Fibroblast of mammary gland (primary cell): ENCODE measurements around the gene RASGEF1B.

Experiments
- DNase-seq: peaks from one replicate; pipeline ENCODE4 v3.0.0-alpha.2; 2010; ENCODE audit warnings: low read depth
- H3K4me3 ChIP-seq: 2 replicates; pipeline ENCODE4 v1.5.1; 2011; ENCODE audit warnings: low read depth, mild to moderate bottlenecking, low read length, moderate library complexity; ENCODE audit not compliant: control insufficient read depth
- TF ChIP-seq, protein P1 (sequence below): conservative IDR thresholded peaks from 2 replicates; pipeline ENCODE4 v1.5.1; 2011; ENCODE audit warnings: low read depth, low read length, inconsistent platforms; ENCODE audit not compliant: control insufficient read depth, insufficient read depth

RASGEF1B gene

GRCh38 chr4:81392164-81392563 lies 79.5 kb downstream of the RASGEF1B start:
- DNase-seq, result no peak
- TF ChIP-seq, protein P1, sequence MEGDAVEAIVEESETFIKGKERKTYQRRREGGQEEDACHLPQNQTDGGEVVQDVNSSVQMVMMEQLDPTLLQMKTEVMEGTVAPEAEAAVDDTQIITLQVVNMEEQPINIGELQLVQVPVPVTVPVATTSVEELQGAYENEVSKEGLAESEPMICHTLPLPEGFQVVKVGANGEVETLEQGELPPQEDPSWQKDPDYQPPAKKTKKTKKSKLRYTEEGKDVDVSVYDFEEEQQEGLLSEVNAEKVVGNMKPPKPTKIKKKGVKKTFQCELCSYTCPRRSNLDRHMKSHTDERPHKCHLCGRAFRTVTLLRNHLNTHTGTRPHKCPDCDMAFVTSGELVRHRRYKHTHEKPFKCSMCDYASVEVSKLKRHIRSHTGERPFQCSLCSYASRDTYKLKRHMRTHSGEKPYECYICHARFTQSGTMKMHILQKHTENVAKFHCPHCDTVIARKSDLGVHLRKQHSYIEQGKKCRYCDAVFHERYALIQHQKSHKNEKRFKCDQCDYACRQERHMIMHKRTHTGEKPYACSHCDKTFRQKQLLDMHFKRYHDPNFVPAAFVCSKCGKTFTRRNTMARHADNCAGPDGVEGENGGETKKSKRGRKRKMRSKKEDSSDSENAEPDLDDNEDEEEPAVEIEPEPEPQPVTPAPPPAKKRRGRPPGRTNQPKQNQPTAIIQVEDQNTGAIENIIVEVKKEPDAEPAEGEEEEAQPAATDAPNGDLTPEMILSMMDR, result no peak
- no peak overlapping the region for H3K4me3 ChIP-seq

- no peak overlapping the region for H3K4me3 ChIP-seq
- TF ChIP-seq, protein P1, result no peak
- no peak for DNase-seq
Observed at GRCh38 chr4:81389720-81390119, 82.0 kb downstream of the RASGEF1B start.

DNA sequence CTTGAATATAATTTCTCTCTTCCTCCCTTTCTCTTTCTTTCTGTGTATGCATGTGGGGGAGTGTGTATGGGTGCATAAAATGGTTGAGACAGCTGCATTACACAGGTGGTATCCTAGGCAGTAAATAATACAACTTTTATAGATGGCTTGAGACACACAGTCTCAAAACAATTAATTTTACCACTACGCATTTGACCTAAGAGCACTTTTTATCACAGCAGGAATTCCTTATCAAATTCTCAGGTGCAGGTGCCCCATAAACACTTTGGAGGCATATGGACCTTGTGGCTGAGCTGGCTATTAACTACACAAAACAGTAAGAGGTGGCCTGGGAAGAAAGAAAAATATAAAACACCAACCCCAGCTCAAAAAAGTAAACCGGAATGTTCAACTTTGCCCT lies 91.3 kb downstream of the RASGEF1B start:
- TF ChIP-seq, protein P1, result no peak
- no peak overlapping the region for H3K4me3 ChIP-seq
- no peak for DNase-seq

DNA sequence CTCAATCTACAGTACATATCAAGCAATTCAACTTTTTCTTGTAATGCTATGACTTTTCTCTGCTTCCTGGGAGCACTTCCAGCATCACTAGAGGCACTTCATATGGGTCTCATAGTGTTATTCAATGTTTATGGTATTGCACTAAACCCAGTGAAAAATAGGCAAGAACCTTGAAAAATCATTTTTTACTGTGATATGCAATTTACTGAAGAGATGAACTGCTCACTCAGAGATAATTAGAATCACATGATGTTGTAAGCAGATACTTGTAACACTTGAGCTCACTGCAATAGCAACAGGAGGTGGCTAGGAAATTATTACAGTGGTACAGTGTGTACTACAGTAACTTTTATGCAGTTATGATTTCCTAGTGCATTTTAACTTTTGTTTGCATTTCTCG lies 93.3 kb downstream of the RASGEF1B start:
- DNase-seq, result no peak
- no peak overlapping the region for H3K4me3 ChIP-seq
- TF ChIP-seq, protein P1, result no peak

GRCh38 chr4:81377191-81377590 lies 94.5 kb downstream of the RASGEF1B start:
- TF ChIP-seq, protein P1, result no peak
- no peak overlapping the region for H3K4me3 ChIP-seq
- no peak for DNase-seq

- DNase-seq, result no peak
- TF ChIP-seq, protein P1, result no peak
- H3K4me3 ChIP-seq, result no peak overlapping the region
Observed at GRCh38 chr4:81376720-81377119, 95.0 kb downstream of the RASGEF1B start.
